Inferior parietal cortex (tissue), 1 donor: Measurements from ENCODE around the gene HMX2.
A peak's percentile ranks its signal among the peaks of the same experiment; 100 is the strongest.

Source experiments
- DNase-seq: peaks from one replicate; pipeline ENCODE4 v3.0.0-alpha.2; 2016; ENCODE audit errors: extremely low spot score

The HMX2 gene

DNA sequence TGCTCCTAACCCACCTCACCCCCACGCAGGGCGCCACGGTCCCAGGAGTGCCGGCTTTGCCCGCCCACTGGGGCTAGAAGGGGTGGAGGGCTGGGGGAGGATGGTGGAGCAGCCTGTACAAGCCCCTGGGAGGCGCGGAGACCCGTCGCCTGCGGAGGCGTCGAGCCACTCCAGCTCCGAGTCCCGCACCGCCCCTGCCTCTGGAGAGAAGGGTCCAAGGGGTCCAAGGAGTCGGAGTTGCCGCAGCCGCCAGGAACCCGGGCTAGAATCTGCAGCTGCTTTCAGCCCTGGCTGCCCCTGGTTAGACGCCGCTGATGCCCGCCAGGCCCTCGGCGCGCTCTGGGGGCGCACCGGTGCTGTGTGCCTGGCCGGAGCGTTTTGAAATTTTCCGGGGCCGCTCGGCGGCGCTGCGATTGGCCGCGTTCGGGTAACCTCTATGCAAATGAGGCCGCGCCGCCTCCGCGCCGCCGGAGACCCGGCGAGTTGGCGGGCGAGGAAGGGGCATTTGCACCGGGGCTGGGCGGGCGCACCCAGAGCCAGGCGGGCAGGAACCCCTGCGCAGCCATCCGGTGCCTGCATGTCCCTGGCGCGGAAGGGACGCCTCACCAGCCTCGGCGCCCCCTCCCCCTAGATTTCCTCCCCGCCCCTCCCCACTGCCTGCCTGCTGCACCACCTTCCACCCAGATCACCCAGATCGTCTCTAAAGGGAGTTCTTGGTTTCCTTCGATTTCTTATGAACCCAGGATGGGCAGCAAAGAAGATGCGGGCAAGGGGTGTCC, at the start of gene HMX2:
HMX2 (plus strand) TSS at position 502 of the 779 bp plus-strand sequence; CDS start at position 745, 243 bp downstream.
- DNase-seq, result no peak

- no peak for DNase-seq
These were observed 47.7 kb upstream of the HMX2 start for GRCh38 chr10:123100030-123100762.

- DNase-seq, result no peak
These were observed 46.1 kb upstream of the HMX2 start for GRCh38 chr10:123101872-123102271.

- no peak for DNase-seq
These were observed 45.3 kb upstream of the HMX2 start for GRCh38 chr10:123102673-123103072.

GRCh38 chr10:123103944-123104343, 44.0 kb upstream of the HMX2 start:
- DNase-seq, result no peak

DNA sequence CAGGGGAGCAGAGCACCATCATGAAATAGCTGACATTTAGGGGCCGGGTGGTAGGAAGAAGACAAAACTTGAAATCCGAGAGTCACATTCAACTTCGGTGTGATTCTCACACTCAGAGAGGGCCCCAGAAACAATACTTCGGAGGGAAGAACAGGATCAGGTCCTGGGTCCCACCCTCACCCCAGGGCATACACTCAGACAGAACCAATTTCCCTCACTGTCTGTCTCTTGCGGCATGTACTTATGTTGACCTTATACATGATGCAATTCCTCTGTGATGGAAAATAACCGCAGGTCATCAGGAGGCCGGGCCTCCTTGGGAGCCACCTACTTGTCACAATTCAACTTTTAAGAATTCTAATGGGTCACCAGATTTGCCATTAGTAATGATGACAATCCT, 38.5 kb upstream of the HMX2 start:
- DNase-seq, result no peak

DNA sequence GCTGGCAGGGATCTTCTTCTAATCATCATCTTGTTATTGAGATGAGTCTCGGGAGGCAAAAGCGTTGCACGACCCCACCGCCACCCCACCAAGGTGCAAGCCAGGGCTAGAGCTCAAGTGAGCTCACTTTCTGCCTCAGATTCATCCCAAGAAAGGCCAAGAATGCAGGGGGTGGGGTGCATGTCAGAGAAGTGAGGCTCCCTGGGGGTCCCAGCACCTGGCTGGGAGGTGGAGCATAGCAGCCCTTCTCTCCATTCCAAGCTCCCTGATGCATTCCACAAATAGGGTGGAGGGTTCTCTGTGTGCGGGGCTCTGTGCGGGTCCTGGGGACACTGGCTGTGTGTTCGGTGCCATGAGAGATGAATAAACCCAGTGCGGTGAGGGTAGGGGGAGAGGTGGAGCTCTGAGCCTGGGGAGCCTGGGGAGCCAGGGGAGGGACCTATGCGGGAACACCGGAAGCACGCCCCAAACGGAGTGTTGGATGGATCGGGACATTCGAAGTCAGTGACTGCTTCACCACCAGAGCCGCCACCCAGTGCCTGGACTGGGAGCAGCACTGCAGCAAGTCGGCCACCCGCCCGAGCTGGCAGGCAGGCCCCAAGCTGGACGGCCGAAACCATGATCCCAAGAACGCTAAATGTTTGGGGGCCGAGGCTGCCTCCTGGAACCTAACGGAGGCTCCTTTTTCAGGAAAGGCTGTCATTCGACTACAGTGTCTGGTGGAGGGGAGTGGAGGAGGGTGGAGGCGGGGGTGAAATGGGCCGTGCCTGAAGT, 30.1 kb upstream of the HMX2 start:
- DNase-seq, result no peak

- no peak for DNase-seq
These were observed 28.9 kb upstream of the HMX2 start for GRCh38 chr10:123119081-123119480.

DNA sequence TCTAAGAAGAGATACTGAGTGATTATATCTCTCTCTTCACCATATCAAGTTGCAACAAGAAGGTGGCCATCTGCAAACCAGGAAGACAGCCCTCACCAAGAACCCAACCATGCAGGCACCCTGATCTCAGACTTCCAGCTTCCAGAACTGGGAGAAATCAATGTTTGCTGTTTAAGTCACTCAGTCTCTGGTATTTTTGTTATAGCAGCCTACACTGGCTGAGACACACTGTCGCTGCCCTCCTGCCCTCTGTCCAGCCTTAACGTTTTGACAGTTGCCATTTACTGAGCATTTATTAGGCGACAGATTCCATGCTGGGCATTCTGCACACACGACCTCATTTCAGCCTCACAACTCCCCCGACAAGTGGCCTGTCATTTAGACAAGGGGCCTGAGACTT, 21.7 kb upstream of the HMX2 start:
- no peak for DNase-seq

DNA sequence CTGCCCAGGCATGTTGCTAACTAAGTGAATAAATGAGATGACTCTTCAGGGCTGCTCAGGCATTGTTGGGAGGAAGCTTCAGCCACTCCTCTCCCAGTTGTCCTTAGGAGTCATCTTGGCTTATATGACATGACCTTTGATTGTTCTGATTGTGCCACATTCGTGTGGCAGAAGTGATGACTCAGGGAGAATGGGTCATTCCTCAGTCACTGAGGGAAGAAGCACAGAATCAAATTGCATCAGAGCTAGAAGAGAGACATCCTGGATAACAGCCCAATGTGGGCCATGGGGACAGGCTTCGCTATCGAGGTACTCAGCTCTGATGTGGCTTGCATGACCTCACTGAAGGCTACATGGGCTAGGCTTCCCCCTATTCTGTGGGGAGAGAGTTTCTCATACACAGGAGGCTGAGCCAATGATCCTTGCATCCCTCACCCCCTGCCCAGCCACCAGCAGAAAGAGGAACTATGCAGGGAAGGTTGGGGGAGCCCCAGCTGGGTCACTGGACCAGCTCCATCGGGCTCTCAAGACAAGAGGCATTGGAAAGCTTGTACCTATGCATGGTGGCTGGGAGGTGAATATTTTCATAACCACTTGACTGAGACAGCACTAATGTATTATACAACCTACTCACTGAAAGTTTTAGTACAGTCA, 18.2 kb upstream of the HMX2 start:
- no peak for DNase-seq

DNA sequence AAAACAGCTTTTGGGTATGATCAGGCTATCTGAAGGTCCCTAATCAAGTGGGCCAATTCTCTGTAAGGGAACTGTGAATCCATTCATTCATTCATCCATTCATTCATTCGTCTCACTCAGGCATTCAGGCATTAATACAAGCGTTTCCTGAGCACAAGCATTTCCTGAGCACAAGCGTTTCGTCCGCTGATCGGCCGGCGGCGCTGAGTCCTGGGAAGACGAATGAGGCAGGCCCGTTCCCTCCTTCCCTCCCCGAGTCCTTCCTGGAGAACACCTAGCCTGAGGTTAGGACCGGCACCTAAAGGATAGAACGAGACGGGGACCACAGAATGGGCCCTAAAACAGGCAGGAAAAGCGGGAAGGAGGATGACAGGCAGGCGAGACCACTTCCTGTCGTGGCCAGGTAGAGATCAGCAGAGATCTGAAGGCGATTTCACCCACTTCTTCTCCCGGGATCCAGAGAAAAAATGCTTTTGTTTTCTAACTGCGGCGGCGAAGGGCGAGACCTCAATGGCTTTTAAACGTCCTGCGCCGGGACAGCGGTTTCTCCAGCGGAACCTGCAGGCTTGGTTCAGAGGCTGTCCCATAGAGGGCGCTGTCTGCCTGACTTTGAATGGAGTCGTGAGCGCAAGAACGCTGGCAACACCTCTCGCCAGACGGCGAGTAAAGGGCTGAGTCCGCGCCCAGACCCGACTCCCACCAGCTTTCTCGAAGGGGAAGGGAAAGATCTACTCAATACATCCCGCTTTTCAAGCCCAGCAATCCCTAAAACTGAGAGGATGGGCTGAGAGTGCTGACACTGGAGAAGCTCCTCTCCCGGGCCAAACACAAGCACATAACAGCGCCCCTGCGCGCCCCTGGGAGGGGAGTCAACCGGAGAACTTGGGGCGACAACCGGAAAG, 15.1 kb upstream of the HMX2 start:
- peak; percentile 82 for DNase-seq

DNA sequence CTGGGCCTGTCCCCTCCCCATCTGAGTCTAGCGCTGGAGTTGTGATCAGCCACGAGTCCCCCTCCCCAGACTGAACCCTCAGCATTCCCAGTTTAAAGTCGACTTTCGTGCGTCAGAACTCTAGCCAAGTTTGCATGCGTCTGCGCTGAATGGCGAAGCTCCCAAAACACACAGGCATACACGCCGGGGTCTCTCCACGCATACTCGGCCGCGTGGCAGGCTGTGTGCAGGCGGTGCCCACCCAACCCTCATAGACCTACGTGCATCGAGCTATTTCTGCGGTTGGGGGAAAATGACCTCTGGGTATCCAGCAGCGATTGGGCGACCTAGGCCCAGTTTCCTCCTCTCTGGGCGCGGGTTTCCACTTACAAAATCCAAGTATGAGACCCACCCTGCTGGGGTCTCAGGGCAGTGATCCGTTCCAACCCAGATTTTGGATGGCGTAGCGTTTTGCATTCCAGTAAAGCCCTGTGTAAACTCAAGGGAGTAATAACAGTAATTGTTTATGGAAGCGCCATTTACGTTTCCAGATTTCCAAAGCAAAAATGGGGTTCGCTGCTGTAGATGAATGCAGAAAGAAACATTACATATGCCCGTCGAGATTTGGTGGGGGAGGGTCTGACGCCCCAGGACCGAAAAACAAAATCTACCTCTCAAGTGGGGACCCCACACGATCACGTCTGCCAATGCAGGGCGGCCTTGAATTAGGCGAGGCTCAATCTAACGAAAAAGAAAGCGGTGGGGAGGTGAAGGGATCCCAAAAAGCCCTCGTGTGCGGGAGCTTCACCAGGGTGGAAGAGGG, 14.2 kb upstream of the HMX2 start:
- no peak for DNase-seq

DNA sequence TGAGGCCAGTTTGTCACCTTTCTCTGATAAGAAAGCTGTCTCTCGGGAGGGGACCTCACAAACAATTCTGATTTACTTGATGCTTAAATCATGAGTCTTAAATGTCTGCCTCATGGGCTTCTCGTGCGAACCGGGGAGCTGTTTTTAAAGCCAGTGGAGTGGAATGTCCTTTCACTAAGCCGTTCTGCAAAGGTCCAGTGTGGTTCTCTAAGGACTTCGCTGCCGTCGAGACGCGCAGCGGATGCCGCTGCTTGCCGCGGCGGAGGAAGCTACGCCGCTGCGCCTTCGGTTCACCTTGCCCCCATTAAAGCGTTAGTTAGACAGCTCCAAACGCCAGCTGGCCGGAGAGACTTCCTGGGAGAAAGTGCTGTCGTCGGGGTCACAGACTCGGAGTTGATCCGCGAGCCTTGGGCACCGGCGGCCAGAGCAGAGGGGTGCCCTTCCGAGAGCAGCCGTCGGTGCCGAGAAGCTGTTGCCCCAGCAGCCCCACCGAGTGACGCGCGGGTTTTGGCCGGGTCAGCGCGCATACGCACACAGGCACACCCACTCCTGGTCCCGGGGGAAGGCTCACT, 13.5 kb upstream of the HMX2 start:
- DNase-seq, result no peak

DNA sequence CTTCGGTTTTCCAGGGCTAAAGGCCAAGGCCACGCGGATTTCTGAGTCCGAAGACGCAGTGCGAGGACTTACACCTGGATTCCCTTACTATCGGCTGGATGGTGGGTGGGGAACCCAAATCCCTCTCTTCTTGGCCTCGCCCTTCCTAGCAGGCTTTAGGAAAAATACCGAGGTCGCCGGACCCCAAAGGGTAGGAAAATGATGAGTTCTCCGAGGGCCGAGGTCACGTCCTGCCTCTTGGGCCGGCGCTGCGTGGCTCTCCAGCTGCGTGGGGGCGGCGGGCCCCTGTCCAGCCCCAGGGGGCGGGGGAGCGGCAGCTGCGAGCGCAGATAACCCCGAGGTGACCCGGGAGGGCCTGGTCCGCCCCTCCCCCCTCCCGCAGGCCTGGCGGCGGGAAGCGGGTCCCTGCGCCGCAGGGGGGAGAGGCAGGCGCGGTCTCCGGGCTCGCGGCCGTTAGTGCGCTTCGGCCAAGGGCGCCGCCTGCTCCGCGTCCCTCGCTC, 13.0 kb upstream of the HMX2 start:
- DNase-seq, result no peak

DNA sequence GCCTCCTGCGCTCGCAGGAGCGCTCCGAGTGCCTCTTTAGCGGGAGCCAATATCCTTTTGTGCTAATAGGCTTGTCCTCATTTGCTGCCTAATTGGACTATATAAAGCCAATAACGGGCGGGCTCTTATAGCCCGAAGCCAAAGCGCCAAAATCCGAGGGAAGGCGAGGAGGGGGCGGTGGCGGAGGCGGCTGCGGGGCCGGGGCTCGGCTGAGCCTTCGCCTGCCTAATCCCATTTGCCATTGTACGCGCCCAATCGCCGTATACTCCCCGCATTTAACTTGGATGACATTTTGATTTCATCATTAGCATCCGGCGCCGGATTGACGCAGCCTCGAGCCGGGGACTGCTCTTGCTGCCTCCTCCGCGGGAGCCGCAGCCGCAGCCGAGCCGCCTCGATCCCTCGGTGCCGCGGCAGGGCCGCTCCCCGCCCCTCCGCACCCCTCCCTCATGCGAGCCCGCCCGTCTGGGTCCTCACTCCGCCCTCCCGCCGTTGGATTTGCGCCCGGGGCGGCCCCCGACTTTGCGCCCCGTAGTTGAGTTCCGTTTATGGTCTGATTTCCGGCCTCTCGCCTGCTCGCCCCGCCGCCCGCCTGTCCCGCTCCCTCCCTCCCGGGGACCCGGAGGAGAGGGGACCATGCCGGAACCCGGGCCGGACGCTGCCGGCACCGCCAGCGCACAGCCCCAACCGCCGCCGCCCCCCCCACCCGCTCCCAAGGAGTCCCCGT, 12.4 kb upstream of the HMX2 start, which contains the start of gene HMX3:
HMX3 (plus strand) TSS at position 556 of the 727 bp plus-strand sequence; CDS start at position 637, 81 bp downstream.
- no peak for DNase-seq

DNA sequence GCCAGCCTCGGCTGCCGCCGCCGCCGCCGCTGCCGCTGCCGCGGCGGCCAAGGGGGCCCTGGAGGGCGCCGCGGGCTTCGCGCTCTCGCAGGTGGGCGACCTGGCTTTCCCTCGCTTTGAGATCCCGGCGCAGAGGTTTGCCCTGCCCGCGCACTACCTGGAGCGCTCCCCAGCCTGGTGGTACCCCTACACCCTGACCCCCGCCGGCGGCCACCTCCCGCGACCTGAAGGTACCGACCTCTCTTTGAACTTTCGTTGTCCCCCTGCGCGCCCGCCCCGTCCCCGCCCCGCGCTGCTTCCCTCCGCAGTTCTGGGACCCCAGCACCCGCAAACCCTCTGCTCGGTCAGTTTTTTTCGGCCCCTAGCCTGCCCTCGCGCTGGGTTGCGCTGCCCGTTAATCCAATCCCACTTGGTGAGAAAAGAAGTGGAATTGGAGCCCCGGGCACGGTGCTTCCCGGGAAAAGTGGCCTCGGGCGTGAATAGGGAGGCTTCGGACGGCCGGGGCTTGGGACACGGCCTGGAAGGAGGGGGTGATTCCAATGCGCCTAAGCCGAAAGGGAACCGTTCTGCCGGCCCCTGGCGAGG, 11.6 kb upstream of the HMX2 start:
- DNase-seq, result no peak

DNA sequence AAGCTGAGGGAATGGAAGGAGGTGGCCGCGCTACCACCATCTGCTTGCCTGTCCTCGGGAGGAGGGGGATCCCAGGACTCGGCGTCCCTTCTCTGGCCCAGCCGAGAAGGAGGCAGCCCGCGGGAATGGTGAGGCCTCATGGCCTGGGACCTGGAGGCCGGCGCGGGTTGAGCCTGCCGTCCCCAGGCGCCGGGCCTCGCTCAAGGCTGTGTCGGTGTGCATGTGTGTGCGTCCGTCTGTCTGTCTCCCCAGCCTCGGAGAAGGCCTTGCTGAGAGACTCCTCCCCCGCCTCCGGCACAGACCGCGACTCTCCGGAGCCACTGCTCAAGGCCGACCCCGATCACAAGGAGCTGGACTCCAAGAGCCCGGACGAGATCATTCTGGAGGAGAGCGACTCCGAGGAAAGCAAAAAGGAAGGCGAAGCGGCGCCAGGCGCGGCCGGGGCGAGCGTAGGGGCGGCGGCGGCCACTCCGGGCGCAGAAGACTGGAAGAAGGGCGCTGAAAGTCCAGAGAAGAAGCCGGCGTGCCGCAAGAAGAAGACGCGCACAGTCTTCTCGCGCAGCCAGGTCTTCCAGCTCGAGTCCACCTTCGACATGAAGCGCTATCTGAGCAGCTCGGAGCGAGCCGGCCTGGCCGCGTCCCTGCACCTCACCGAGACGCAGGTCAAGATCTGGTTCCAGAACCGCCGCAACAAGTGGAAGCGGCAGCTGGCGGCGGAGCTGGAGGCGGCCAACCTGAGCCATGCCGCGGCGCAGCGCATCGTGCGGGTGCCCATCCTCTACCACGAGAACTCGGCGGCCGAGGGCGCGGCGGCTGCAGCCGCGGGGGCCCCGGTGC, 10.9 kb upstream of the HMX2 start:
- no peak for DNase-seq
